ENCODE measurements around the gene PNMA8B.
"Not testable (repeated sequence)": the region's sequence is repeated elsewhere in the genome, so short reads cannot be mapped to it uniquely, and the experiment has no call there.

DNA sequence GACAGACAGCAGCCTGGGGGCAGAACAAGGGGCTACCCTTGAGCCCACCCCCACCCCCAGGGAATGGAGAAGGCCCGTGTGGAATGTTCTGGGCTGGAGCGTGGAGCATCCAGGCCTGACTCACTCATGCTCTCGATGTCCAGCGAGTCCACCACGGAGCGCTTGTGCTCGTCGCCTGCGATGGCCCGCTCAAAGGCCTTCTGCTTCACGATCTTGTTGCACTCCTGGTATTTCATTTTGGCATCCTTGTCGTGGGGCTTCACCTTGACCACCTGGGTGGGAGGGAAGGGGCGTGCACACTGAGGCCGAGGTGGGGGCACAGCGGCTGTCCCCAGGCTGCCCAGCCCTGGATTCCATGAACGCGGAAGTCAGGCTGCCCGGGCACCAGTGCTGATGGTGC is 31.1 kb upstream of the PNMA8B start:
- TF ChIP-seq EZH2 (IDR thresholded peaks at IDR 0.05; ENCODE audit: insufficient read depth, poor library complexity, severe bottlenecking); EZH2phosphoT487 (IDR thresholded peaks at IDR 0.05; ENCODE audit: insufficient read depth, low read depth): not testable (repeated sequence)
